ENCODE measurements around the gene PHAF1. TPM values are rescaled to one million over a fixed set of nuclear protein-coding genes. Genes with fewer than 3 reads are reported as not detected.
A peak's percentile ranks its signal among the peaks of the same experiment; 100 is the strongest.

The PHAF1 gene
- total RNA-seq, 4 donors from 2014 or later: 23.3 to 63.4 (median 48.9) TPM

- Histone ChIP-seq H3K27me3 (no peaks in the 10 kb centered on the region), H3K4me3 (no peak overlapping the region), H3K9me3 (no peaks in the 10 kb centered on the region), H3K36me3 (peaks cover 0 to 8% of the 10 kb centered on the region in 2 donors), H3K4me1 (peaks cover 6 to 9% of the 10 kb centered on the region in 2 donors), H3K27ac (no peak overlapping the region)
- TF ChIP-seq POLR2A (IDR thresholded peaks at IDR 0.05): no peak
- TF ChIP-seq, protein P1, sequence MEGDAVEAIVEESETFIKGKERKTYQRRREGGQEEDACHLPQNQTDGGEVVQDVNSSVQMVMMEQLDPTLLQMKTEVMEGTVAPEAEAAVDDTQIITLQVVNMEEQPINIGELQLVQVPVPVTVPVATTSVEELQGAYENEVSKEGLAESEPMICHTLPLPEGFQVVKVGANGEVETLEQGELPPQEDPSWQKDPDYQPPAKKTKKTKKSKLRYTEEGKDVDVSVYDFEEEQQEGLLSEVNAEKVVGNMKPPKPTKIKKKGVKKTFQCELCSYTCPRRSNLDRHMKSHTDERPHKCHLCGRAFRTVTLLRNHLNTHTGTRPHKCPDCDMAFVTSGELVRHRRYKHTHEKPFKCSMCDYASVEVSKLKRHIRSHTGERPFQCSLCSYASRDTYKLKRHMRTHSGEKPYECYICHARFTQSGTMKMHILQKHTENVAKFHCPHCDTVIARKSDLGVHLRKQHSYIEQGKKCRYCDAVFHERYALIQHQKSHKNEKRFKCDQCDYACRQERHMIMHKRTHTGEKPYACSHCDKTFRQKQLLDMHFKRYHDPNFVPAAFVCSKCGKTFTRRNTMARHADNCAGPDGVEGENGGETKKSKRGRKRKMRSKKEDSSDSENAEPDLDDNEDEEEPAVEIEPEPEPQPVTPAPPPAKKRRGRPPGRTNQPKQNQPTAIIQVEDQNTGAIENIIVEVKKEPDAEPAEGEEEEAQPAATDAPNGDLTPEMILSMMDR (IDR thresholded peaks at IDR 0.05 in 4 of 5, conservative IDR thresholded peaks at IDR 0.05 in 1 of 5): no peak
- DNase-seq (no peak), ATAC-seq (no peak)
- in situ Hi-C loops (cut with MboI; ENCODE audit: low sequenced_read_pairs in 4 of 4) (no loop called here), intact Hi-C loops (cut with DNase I; ENCODE audit: low total_unique reads) (no loop called here)
Measured at GRCh38 chr16:67098599-67098998, 11.1 kb upstream of the PHAF1 start.

DNA sequence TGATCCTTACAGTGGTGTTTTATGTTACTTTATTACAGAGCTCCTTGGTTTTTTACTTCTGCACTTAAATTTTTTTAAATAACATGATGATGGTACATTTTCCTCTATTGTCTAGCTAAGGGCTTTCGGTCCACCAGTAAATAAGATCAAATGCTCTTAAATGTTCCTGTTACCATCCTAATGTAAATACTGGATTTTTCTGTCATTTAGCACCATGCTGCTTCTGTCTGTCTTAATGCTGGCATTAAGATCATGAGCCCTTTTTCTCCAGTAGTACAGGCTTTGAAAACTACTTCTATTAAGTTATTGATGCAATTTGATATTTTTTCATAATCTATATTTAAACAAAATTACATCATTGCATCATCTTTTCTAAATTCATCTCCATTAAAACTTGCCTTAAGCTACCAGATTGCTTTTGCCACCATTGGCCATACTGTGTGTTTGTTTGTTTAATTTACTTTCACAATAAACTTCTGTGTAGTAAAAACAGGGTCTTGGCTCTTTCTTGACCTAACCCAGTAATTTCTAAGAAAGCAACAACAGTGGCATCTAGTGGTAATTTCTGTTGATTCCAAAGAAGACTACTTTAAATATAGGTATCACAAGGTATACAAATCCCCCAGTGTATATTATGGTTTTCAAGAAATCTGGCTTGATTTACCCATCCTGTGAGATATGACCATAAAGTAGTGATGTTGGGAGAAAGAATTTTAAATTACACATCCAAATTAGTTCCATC lies 9.0 kb upstream of the PHAF1 start:
- TF ChIP-seq POLR2A (IDR thresholded peaks at IDR 0.05): no peak
- TF ChIP-seq, protein P1 (IDR thresholded peaks at IDR 0.05 in 4 of 5, conservative IDR thresholded peaks at IDR 0.05 in 1 of 5): peak in 3 of 5 experiments; percentile 21 to 39 (median 35)
- no peak for DNase-seq
- peaks cover 0 to 8% of the 10 kb centered on the region in 2 donors for H3K36me3 ChIP-seq
- H3K27ac ChIP-seq: no peak overlapping the region
- no peak overlapping the region for H3K4me3 ChIP-seq
- in situ Hi-C loops (cut with MboI; ENCODE audit: low sequenced_read_pairs in 4 of 4): no loop called here
- intact Hi-C loops (cut with DNase I; ENCODE audit: low total_unique reads): loop anchor here (2.0 to 5.0 kb wide), 2 partner anchors 83 to 124 kb away; no protein-coding TSS in a partner anchor
- no peak for ATAC-seq
- H3K27me3 ChIP-seq: no peaks in the 10 kb centered on the region
- no peaks in the 10 kb centered on the region for H3K9me3 ChIP-seq
- H3K4me1 ChIP-seq: peaks cover 9 to 17% of the 10 kb centered on the region in 2 donors

DNA sequence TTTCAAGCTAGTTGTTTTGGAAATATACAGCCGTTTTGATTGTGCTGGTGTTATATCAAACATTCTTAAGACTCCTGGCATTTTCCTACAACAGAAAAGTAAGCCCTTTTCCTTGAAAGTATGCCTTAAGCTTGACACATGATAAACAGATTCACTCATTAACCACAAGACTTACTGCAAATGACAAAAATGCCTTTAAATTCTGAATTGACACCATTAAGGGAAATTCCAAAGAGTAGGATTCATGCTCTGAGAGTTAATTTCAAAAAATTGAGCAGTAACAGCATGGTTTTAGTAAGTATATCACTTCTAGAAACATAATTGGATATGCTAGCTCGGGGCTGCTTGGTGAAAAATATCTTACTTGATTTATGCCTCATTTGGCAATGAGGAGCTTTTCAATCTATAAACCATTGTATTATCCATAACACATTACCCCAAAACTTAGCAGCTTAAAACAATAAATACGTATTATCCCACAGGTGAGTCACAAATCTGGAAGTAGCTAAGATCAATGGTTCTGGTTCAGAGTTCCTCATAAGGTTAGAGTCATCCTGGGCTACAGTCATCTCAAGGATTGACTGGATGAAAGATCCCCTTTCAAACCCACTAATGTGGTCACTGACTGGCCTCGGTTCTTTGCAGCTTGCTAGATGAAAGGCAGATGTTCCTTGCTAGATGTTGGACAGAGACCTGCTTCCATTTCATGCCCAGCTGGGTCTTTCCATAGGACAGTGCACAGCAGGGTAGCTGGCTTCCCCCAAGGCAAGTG lies 8.2 kb upstream of the PHAF1 start:
- Histone ChIP-seq H3K36me3 (peaks cover 0 to 8% of the 10 kb centered on the region in 2 donors), H3K27me3 (no peaks in the 10 kb centered on the region), H3K4me3 (no peak overlapping the region), H3K4me1 (peaks cover 9 to 23% of the 10 kb centered on the region in 2 donors), H3K27ac (no peak overlapping the region), H3K9me3 (no peaks in the 10 kb centered on the region)
- intact Hi-C loops (cut with DNase I; ENCODE audit: low total_unique reads) (loop anchor here (2.0 to 5.0 kb wide), 2 partner anchors 84 to 125 kb away; no protein-coding TSS in a partner anchor), in situ Hi-C loops (cut with MboI; ENCODE audit: low sequenced_read_pairs in 4 of 4) (no loop called here)
- no peak for ATAC-seq
- no peak for TF ChIP-seq POLR2A (IDR thresholded peaks at IDR 0.05)
- TF ChIP-seq, protein P1 (IDR thresholded peaks at IDR 0.05 in 4 of 5, conservative IDR thresholded peaks at IDR 0.05 in 1 of 5): no peak
- DNase-seq: no peak

DNA sequence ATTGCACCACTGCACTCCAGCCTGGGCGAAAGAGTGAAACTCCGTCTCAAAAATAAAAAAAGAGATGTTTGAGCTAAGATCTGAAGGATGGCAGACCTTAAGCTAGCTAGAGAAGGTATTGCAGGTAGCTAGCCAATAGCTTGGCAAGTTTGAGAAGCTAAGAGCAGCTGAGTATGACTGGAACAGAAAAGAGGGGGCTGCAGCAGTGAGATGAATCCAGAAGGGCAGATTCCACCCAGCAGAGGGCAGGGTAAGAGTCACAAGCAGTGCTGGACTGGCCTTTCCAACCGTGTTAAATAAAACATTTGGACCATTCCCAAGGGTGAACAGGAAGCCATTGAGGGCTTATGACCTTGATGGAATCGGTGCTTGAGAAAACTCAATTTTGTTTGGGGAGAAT lies 5.7 kb upstream of the PHAF1 start:
- no peak for DNase-seq
- intact Hi-C loops (cut with DNase I; ENCODE audit: low total_unique reads): loop anchor here (5.0 kb wide), 1 partner anchor 87 kb away; no protein-coding TSS in a partner anchor
- in situ Hi-C loops (cut with MboI; ENCODE audit: low sequenced_read_pairs in 4 of 4): no loop called here

More for the DNA sequence above, 5.7 kb upstream of the PHAF1 start:
- H3K9me3 ChIP-seq: no peaks in the 10 kb centered on the region
- peaks cover 0 to 8% of the 10 kb centered on the region in 2 donors for H3K36me3 ChIP-seq
- TF ChIP-seq POLR2A (IDR thresholded peaks at IDR 0.05): no peak
- TF ChIP-seq, protein P1 (IDR thresholded peaks at IDR 0.05 in 4 of 5, conservative IDR thresholded peaks at IDR 0.05 in 1 of 5): peak in 4 of 5 experiments; percentile 5 to 42 (median 24)
- H3K27me3 ChIP-seq: no peaks in the 10 kb centered on the region
- peak in 1 of 2 donors; percentile 38 for ATAC-seq
- no peak overlapping the region for H3K4me3 ChIP-seq
- no peak overlapping the region for H3K27ac ChIP-seq
- peaks cover 4 to 21% of the 10 kb centered on the region in 2 donors for H3K4me1 ChIP-seq

Measured in gastrocnemius medialis (tissue), 4 donors.